ENCODE results near the gene TRDN.

DNA sequence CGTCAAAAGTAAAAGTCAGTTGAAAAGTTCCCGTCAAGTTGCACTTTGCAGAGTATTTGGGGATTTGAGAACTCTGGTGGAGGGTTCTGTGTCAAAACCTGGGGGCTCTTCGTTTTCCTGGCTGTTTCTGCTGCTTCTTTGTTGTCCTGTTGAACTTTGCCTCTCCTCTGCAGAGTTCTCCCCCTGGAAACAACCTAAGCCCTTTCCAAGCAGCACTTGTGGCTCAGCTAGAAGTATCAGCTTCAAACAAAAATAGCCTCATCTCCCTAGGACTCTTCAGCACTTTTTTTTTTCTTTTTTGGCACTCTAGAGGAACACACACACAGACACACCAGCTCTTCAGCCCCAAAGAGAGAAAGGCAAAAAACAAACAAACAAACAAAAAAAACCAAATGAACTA is at the start of gene TRDN:
- TF ChIP-seq POLR2A (IDR thresholded peaks at IDR 0.05) (no peak), EP300 (IDR thresholded peaks at IDR 0.05) (no peak)
- TF ChIP-seq, protein P1, sequence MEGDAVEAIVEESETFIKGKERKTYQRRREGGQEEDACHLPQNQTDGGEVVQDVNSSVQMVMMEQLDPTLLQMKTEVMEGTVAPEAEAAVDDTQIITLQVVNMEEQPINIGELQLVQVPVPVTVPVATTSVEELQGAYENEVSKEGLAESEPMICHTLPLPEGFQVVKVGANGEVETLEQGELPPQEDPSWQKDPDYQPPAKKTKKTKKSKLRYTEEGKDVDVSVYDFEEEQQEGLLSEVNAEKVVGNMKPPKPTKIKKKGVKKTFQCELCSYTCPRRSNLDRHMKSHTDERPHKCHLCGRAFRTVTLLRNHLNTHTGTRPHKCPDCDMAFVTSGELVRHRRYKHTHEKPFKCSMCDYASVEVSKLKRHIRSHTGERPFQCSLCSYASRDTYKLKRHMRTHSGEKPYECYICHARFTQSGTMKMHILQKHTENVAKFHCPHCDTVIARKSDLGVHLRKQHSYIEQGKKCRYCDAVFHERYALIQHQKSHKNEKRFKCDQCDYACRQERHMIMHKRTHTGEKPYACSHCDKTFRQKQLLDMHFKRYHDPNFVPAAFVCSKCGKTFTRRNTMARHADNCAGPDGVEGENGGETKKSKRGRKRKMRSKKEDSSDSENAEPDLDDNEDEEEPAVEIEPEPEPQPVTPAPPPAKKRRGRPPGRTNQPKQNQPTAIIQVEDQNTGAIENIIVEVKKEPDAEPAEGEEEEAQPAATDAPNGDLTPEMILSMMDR (IDR thresholded peaks at IDR 0.05), result no peak

Measured in ovary (tissue), 3 donors.